Neural cell (in vitro differentiated cells): Measurements from ENCODE around the gene GAR1.

ENCODE experiments used
- CTCF ChIP-seq: fragments of 450-650 bp; IDR thresholded peaks from 2 replicates; pipeline ENCODE4 v1.5.1; 2014; ENCODE audit warnings: antibody characterized with exemption, mild to moderate bottlenecking, moderate library complexity; ENCODE audit not compliant: poor library complexity, severe bottlenecking
- EP300 ChIP-seq: fragments of 450-650 bp; conservative IDR thresholded peaks from 2 replicates; pipeline ENCODE4 v1.6.1; 2014; ENCODE audit warnings: antibody characterized with exemption, mild to moderate bottlenecking, moderate library complexity; ENCODE audit not compliant: poor library complexity, severe bottlenecking
- EZH2 ChIP-seq: fragments of 200-600, 300-800 bp; shearing (Covaris generic), sonication (generic); IDR thresholded peaks from 2 replicates; pipeline ENCODE4 v1.6.1; 2014; ENCODE audit warnings: antibody characterized with exemption, low read length, borderline replicate concordance, mild to moderate bottlenecking; ENCODE audit not compliant: insufficient read depth, poor library complexity, severe bottlenecking
- POLR2AphosphoS5 ChIP-seq: IDR thresholded peaks from 2 replicates; pipeline ENCODE4 v1.6.1; 2012

GRCh38 chr4:109826719-109827118 is 11.2 kb downstream of the GAR1 start:
- TF ChIP-seq POLR2AphosphoS5 (no peak), CTCF (peak; percentile 72), EP300 (no peak), EZH2 (no peak)
